ENCODE measurements around the gene RALGPS1.
"Not testable (repeated sequence)": the region's sequence is repeated elsewhere in the genome, so short reads cannot be mapped to it uniquely, and the experiment has no call there.

RALGPS1 gene

GRCh38 chr9:127162046-127162863 lies 247.7 kb downstream of the RALGPS1 start:
- FAIRE-seq: no peak

- FAIRE-seq: no peak
Measured at GRCh38 chr9:127162864-127163365, 248.3 kb downstream of the RALGPS1 start.

- no peak for FAIRE-seq
Measured at GRCh38 chr9:127163409-127163808, 248.8 kb downstream of the RALGPS1 start.

- FAIRE-seq: no peak
Measured at GRCh38 chr9:127165116-127165515, 250.5 kb downstream of the RALGPS1 start.

- FAIRE-seq: no peak
Measured at GRCh38 chr9:127166111-127166510, 251.5 kb downstream of the RALGPS1 start.

- FAIRE-seq: no peak
Measured at GRCh38 chr9:127166651-127167524, 252.3 kb downstream of the RALGPS1 start.

GRCh38 chr9:127167560-127168326 lies 253.2 kb downstream of the RALGPS1 start:
- no peak for FAIRE-seq

GRCh38 chr9:127168756-127169574 lies 254.4 kb downstream of the RALGPS1 start:
- no peak for FAIRE-seq

GRCh38 chr9:127169575-127169883 lies 254.9 kb downstream of the RALGPS1 start:
- FAIRE-seq: no peak

- no peak for FAIRE-seq
Measured at GRCh38 chr9:127170103-127170502, 255.5 kb downstream of the RALGPS1 start.

- no peak for FAIRE-seq
Measured at GRCh38 chr9:127170652-127171051, 256.1 kb downstream of the RALGPS1 start.

- FAIRE-seq: not testable (repeated sequence)
Measured at GRCh38 chr9:127171348-127171747, 256.8 kb downstream of the RALGPS1 start.

GRCh38 chr9:127172066-127172707 lies 257.6 kb downstream of the RALGPS1 start:
- FAIRE-seq: no peak

GRCh38 chr9:127173063-127173462 lies 258.5 kb downstream of the RALGPS1 start:
- FAIRE-seq: no peak

GRCh38 chr9:127174386-127175318 lies 260.1 kb downstream of the RALGPS1 start:
- no peak for FAIRE-seq

- FAIRE-seq: no peak
Measured at GRCh38 chr9:127175319-127175715, 260.7 kb downstream of the RALGPS1 start.

GRCh38 chr9:127175764-127176163 lies 261.2 kb downstream of the RALGPS1 start:
- FAIRE-seq: no peak

GRCh38 chr9:127176631-127177030 lies 262.0 kb downstream of the RALGPS1 start:
- no peak for FAIRE-seq

- FAIRE-seq: no peak
Measured at GRCh38 chr9:127177231-127177630, 262.6 kb downstream of the RALGPS1 start.

- no peak for FAIRE-seq
Measured at GRCh38 chr9:127177665-127178265, 263.2 kb downstream of the RALGPS1 start.
